ENCODE measurements around the gene DYRK2.
A peak's percentile ranks its signal among the peaks of the same experiment; 100 is the strongest.

Gene DYRK2

DNA sequence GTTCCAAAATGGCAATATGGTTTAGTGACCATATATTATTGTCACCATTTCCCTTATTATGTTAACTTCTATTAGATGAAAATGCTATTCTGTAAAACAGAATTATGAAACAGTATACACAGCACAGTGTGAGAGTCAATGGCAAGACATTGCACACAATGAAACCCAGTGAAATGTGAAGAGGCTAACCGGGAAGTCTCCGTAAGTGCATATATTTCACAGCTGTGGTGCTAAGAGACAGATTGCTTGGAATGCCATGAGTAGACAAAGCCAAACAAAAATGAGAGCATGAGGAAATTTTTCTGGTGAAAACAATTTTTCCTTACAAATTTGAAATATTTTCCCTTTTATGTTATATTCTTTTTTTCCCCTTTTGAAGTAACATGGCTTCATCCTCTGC, 49.4 kb downstream of the DYRK2 start:
- TF ChIP-seq, protein P1, sequence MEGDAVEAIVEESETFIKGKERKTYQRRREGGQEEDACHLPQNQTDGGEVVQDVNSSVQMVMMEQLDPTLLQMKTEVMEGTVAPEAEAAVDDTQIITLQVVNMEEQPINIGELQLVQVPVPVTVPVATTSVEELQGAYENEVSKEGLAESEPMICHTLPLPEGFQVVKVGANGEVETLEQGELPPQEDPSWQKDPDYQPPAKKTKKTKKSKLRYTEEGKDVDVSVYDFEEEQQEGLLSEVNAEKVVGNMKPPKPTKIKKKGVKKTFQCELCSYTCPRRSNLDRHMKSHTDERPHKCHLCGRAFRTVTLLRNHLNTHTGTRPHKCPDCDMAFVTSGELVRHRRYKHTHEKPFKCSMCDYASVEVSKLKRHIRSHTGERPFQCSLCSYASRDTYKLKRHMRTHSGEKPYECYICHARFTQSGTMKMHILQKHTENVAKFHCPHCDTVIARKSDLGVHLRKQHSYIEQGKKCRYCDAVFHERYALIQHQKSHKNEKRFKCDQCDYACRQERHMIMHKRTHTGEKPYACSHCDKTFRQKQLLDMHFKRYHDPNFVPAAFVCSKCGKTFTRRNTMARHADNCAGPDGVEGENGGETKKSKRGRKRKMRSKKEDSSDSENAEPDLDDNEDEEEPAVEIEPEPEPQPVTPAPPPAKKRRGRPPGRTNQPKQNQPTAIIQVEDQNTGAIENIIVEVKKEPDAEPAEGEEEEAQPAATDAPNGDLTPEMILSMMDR (IDR thresholded peaks at IDR 0.05; ENCODE audit: low read depth, low read length, missing control alignments): no peak
- H3K4me3 ChIP-seq (ENCODE audit: low read depth, low read length): no peak overlapping the region
- DNase-seq (ENCODE audit: low read depth): no peak

GRCh38 chr12:67698672-67699581, 50.4 kb downstream of the DYRK2 start:
- DNase-seq (ENCODE audit: low read depth): peak; percentile 89
- H3K4me3 ChIP-seq (ENCODE audit: low read depth, low read length): no peak overlapping the region
- TF ChIP-seq, protein P1 (IDR thresholded peaks at IDR 0.05; ENCODE audit: low read depth, low read length, missing control alignments): no peak

GRCh38 chr12:67701121-67701520, 52.6 kb downstream of the DYRK2 start:
- no peak for DNase-seq (ENCODE audit: low read depth)
- TF ChIP-seq, protein P1 (IDR thresholded peaks at IDR 0.05; ENCODE audit: low read depth, low read length, missing control alignments): no peak
- H3K4me3 ChIP-seq (ENCODE audit: low read depth, low read length): no peak overlapping the region

DNA sequence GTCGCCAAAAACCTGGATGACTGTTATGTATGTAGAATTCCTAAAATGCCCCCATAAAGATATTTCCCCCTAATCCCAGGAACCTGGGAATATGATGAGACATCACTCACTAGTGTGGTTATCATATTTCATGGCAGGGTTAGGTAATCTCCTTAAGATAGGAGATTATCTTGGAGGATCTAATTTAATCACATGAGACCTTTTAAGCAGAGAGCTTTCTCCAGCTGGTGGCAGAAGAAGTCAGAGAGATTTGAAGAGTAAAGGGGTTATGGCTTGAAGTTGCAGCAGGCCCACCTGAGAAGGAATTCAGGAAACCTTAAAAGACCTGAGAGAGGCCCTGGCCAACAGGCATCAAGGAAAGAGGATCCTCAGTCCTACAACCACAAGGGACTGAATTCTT, 53.6 kb downstream of the DYRK2 start:
- TF ChIP-seq, protein P1 (IDR thresholded peaks at IDR 0.05; ENCODE audit: low read depth, low read length, missing control alignments): no peak
- DNase-seq (ENCODE audit: low read depth): no peak

GRCh38 chr12:67704071-67704470, 55.5 kb downstream of the DYRK2 start:
- TF ChIP-seq, protein P1 (IDR thresholded peaks at IDR 0.05; ENCODE audit: low read depth, low read length, missing control alignments): no peak
- no peak overlapping the region for H3K4me3 ChIP-seq (ENCODE audit: low read depth, low read length)
- no peak for DNase-seq (ENCODE audit: low read depth)

More for the DNA sequence above, 53.6 kb downstream of the DYRK2 start:
- no peak overlapping the region for H3K4me3 ChIP-seq (ENCODE audit: low read depth, low read length)

DNA sequence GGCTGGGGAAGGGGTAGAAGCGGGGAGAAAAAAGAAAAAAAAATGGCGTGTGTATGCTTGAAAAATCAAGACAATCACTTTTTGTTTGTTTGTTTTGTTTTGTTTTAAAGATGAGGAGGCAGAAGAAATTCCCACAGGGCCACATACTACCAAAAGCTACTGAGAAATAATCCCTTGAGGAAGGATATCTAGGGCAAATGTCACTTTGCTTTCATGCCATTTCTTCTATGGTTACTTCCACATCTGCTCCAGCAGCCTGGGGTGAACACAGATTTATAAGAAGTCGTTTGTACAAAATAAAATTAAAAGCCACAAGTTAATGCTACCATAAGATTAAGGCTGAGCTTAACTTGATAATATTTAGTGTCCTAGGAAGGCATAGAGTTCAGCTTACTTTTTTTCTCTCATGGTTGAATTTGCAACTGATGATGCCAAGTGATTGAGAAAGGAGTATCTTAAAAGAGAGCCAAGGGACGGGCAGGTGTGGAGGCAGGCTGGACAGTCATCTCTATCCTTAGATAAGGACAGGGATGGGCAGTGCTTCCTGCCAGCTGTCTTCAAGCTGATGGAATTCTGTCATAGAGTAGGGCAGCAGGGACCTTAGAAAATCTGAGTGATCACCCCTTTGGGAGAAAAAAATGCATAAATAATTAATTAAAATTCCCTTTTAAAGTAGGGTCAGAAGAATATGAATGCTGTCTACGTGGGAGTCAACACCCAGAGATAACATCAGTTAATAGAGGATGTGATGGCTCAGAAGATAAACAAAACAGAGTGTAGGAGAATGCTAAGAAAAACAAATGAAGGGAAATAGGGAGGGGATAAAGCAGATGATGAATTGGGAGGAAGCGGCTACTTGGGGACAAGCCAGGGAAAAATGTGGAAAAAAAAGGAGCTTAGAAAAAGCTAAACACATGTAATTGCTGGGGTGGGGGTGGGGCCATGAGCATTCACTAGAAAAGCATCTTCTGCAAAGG, 57.1 kb downstream of the DYRK2 start:
- TF ChIP-seq, protein P1 (IDR thresholded peaks at IDR 0.05; ENCODE audit: low read depth, low read length, missing control alignments): no peak
- no peak for DNase-seq (ENCODE audit: low read depth)

More for the DNA sequence above, 57.1 kb downstream of the DYRK2 start:
- no peak overlapping the region for H3K4me3 ChIP-seq (ENCODE audit: low read depth, low read length)

All from GM12864 (cell line).